DND-41 (cell line): Measurements from ENCODE around the gene GPR146.
A peak's percentile ranks its signal among the peaks of the same experiment; 100 is the strongest.

Source experiments
- ATAC-seq: fragments of 200-7000 bp; cut with Tn5 transposase; 3 replicates; pipeline ENCODE4 v1.9.1; 2021; ENCODE audit warnings: low read depth; ENCODE audit not compliant: insufficient read depth
- DNase-seq: peaks from one replicate; pipeline ENCODE4 v3.0.0-alpha.2; 2020
- H2AFZ ChIP-seq: 2 replicates; pipeline ENCODE4 v1.6.0; 2012; ENCODE audit warnings: low read depth, low read length
- H3K27ac ChIP-seq: 2 replicates; pipeline ENCODE4 v1.5.1; 2012; ENCODE audit warnings: low read length, inconsistent platforms
- H3K27me3 ChIP-seq: fragments of 200-600 bp; sonication (generic); 2 replicates; pipeline ENCODE4 v1.6.0; 2012; ENCODE audit warnings: low read length, mild to moderate bottlenecking, inconsistent platforms; ENCODE audit not compliant: insufficient read depth, poor library complexity
- H3K36me3 ChIP-seq: 2 replicates; pipeline ENCODE4 v1.5.1; 2012; ENCODE audit warnings: low read length, inconsistent platforms; ENCODE audit not compliant: insufficient read depth
- H3K4me1 ChIP-seq: 2 replicates; pipeline ENCODE4 v1.5.1; 2012; ENCODE audit warnings: mild to moderate bottlenecking, low read length; ENCODE audit not compliant: insufficient read depth
- H3K4me2 ChIP-seq: 2 replicates; pipeline ENCODE4 v1.6.0; 2012; ENCODE audit warnings: mild to moderate bottlenecking, moderate library complexity, low read length, inconsistent platforms; ENCODE audit not compliant: insufficient read depth
- H3K4me3 ChIP-seq, 2 experiments: fragments of 200-600 bp in 1 of 2; shearing (Covaris generic) in 1 of 2; 2 replicates each; pipeline ENCODE4 v1.5.1; 2012 to 2016; ENCODE audit warnings: inconsistent platforms in 2 of 2, low read length in 2 of 2, mild to moderate bottlenecking in 2 of 2, low read depth in 1 of 2, moderate library complexity in 1 of 2
- H3K79me2 ChIP-seq: 2 replicates; pipeline ENCODE4 v1.6.0; 2012; ENCODE audit warnings: low read length, inconsistent platforms; ENCODE audit not compliant: insufficient read depth
- H3K9ac ChIP-seq: 2 replicates; pipeline ENCODE4 v1.6.0; 2012; ENCODE audit warnings: low read depth, mild to moderate bottlenecking, inconsistent platforms, low read length, moderate library complexity
- H3K9me3 ChIP-seq: 2 replicates; pipeline ENCODE4 v1.5.1; 2012; ENCODE audit warnings: low read length, moderate library complexity, mild to moderate bottlenecking, inconsistent platforms; ENCODE audit not compliant: insufficient read depth, severe bottlenecking
- H4K20me1 ChIP-seq: 2 replicates; pipeline ENCODE4 v1.6.0; 2012; ENCODE audit warnings: low read length; ENCODE audit not compliant: insufficient read depth
- CTCF ChIP-seq: IDR thresholded peaks from 2 replicates; pipeline ENCODE4 v1.5.1; 2012; ENCODE audit warnings: borderline replicate concordance, low read length, moderate library complexity, mild to moderate bottlenecking; ENCODE audit not compliant: poor library complexity, severe bottlenecking; ENCODE audit errors: extremely low read depth
- EZH2 ChIP-seq: IDR thresholded peaks from 3 replicates; pipeline ENCODE4 v1.6.1; 2012; ENCODE audit warnings: borderline replicate concordance, low read depth, mild to moderate bottlenecking, moderate library complexity, low read length, inconsistent platforms; ENCODE audit not compliant: severe bottlenecking

GPR146 gene

GRCh38 chr7:1058311-1058710 is 14.0 kb downstream of the GPR146 start:
- H3K4me1 ChIP-seq: no peaks in the 10 kb centered on the region
- no peak overlapping the region for H3K27ac ChIP-seq
- no peak for DNase-seq
- no peaks in the 10 kb centered on the region for H3K9me3 ChIP-seq
- H3K79me2 ChIP-seq: no peaks in the 10 kb centered on the region
- H2AFZ ChIP-seq: no peak overlapping the region
- no peak overlapping the region for H3K4me2 ChIP-seq
- no peaks in the 10 kb centered on the region for H3K27me3 ChIP-seq
- H3K36me3 ChIP-seq: peaks cover 8% of the 10 kb centered on the region
- TF ChIP-seq EZH2 (no peak), CTCF (no peak)
- no peak overlapping the region for H3K9ac ChIP-seq
- ATAC-seq: no peak
- peaks cover 21% of the 10 kb centered on the region for H4K20me1 ChIP-seq
- no peak overlapping the region for H3K4me3 ChIP-seq

- H2AFZ ChIP-seq: no peak overlapping the region
- H3K27me3 ChIP-seq: no peaks in the 10 kb centered on the region
- peaks cover 26% of the 10 kb centered on the region for H4K20me1 ChIP-seq
- no peaks in the 10 kb centered on the region for H3K79me2 ChIP-seq
- H3K36me3 ChIP-seq: peaks cover 8% of the 10 kb centered on the region
- no peak for TF ChIP-seq EZH2
- TF ChIP-seq CTCF: no peak
- DNase-seq: no peak
- H3K4me3 ChIP-seq: no peak overlapping the region
- no peak overlapping the region for H3K27ac ChIP-seq
- H3K9ac ChIP-seq: no peak overlapping the region
- H3K4me1 ChIP-seq: no peaks in the 10 kb centered on the region
- no peak overlapping the region for H3K4me2 ChIP-seq
- no peaks in the 10 kb centered on the region for H3K9me3 ChIP-seq
- ATAC-seq: no peak
Observed at GRCh38 chr7:1058821-1059199, 14.5 kb downstream of the GPR146 start.

- Histone ChIP-seq H2AFZ (no peak overlapping the region), H3K79me2 (no peaks in the 10 kb centered on the region), H3K27ac (no peak overlapping the region), H3K4me3 (no peak overlapping the region), H3K27me3 (no peaks in the 10 kb centered on the region), H3K9me3 (no peaks in the 10 kb centered on the region), H3K4me2 (no peak overlapping the region), H3K4me1 (no peaks in the 10 kb centered on the region), H3K9ac (no peak overlapping the region), H4K20me1 (peaks cover 29% of the 10 kb centered on the region), H3K36me3 (peaks cover 8% of the 10 kb centered on the region)
- TF ChIP-seq CTCF (no peak), EZH2 (no peak)
- peak; percentile 22; the same call in 1 of the 3 replicates for ATAC-seq
- peak; percentile 15 for DNase-seq
Observed at GRCh38 chr7:1059200-1060091, 15.1 kb downstream of the GPR146 start.
